ENCODE measurements around the gene DCAF5. TPM values are rescaled to one million over a fixed set of nuclear protein-coding genes. Genes with fewer than 3 reads are reported as not detected.

The DCAF5 gene
- total and polyA plus RNA-seq, 2 donors (not counting 1 experiment from before 2014, with no cell fraction given) = 62.2 to 65.5 TPM

GRCh38 chr14:69132513-69133181 lies 20.3 kb downstream of the DCAF5 start:
- Histone ChIP-seq H3K79me2 (ENCODE audit: control insufficient read depth, insufficient read depth, low read length) (peaks cover 76% of the 10 kb centered on the region), H2AFZ (ENCODE audit: insufficient read depth, low read depth, low read length, poor library complexity, severe bottlenecking) (no peak overlapping the region), H4K20me1 (ENCODE audit: control insufficient read depth, insufficient read depth, low read length, poor library complexity, severe bottlenecking) (peaks cover 38% of the 10 kb centered on the region), H3K9me3 (ENCODE audit: control extremely low read depth in 1 of 3, control insufficient read depth in 2 of 3, insufficient read depth in 1 of 3, low read length in 2 of 3) (no peaks in the 10 kb centered on the region), H3K9ac (ENCODE audit: low read length) (no peak overlapping the region), H3K4me3 (ENCODE audit: control extremely low read depth in 1 of 5, extremely low read depth in 1 of 5, insufficient read depth in 1 of 5, low read depth in 2 of 5, low read length in 4 of 5) (no peak overlapping the region), H3K4me1 (ENCODE audit: control insufficient read depth in 2 of 2, insufficient read depth in 2 of 2, low read length in 2 of 2) (no peaks in the 10 kb centered on the region), H3K36me3 (replicated peaks in 1 of 2; ENCODE audit: control extremely low read depth in 1 of 2, control insufficient read depth in 1 of 2, extremely low read depth in 1 of 2, insufficient read depth in 2 of 2, low read length in 1 of 2) (no peaks in the 10 kb centered on the region), H3K27ac (ENCODE audit: low read length in 2 of 2) (no peak overlapping the region), H3K4me2 (replicated peaks; ENCODE audit: low read depth, low read length, poor library complexity, severe bottlenecking) (no peak overlapping the region), H3K27me3 (replicated peaks in 1 of 4; ENCODE audit: control extremely low read depth in 1 of 4, control insufficient read depth in 3 of 4, insufficient read depth in 4 of 4, low read length in 3 of 4) (no peaks in the 10 kb centered on the region)
- POLR2A ChIA-PET = interaction anchor here (0.6 kb wide), 1 partner anchor 9 kb away, joined by 3 read pairs; no protein-coding TSS in a partner anchor
- DNase-seq = no peak
- ATAC-seq (ENCODE audit: low read depth) = no peak
- no CpG with 5 or more reads among the region's 4 CpGs for WGBS (ENCODE audit: insufficient coverage)
- H3K27me3 Mint-ChIP-seq = no peaks in the 10 kb centered on the region
- peaks cover 42% of the 10 kb centered on the region for H3K4me1 Mint-ChIP-seq
- CTCF ChIA-PET = interaction anchor here (0.8 to 2.3 kb wide), 5 partner anchors 10 to 147 kb away, joined by 3 to 10 read pairs (median 3); no protein-coding TSS in a partner anchor
- no peaks in the 10 kb centered on the region for H3K9me3 Mint-ChIP-seq (ENCODE audit: insufficient read depth)
- H3K4me3 Mint-ChIP-seq = no peak overlapping the region
- no peak for TF ChIP-seq EZH2 (IDR thresholded peaks at IDR 0.05; ENCODE audit: borderline replicate concordance, insufficient read depth, low read depth, low read length, poor library complexity, severe bottlenecking)
- no peak for TF ChIP-seq CTCF (IDR thresholded peaks at IDR 0.05)
- H3K27ac Mint-ChIP-seq = no peak overlapping the region
- intact Hi-C loops (cut with micrococcal nuclease) = no loop called here

GRCh38 chr14:69131176-69131575 lies 21.7 kb downstream of the DCAF5 start:
- H3K9me3 ChIP-seq (ENCODE audit: control extremely low read depth in 1 of 3, control insufficient read depth in 2 of 3, insufficient read depth in 1 of 3, low read length in 2 of 3) = no peaks in the 10 kb centered on the region
- Mint-ChIP-seq H3K9me3 (ENCODE audit: insufficient read depth) (no peaks in the 10 kb centered on the region), H3K4me3 (no peak overlapping the region), H3K27ac (no peak overlapping the region), H3K4me1 (peaks cover 51% of the 10 kb centered on the region), H3K27me3 (no peaks in the 10 kb centered on the region)
- H3K4me2 ChIP-seq (replicated peaks; ENCODE audit: low read depth, low read length, poor library complexity, severe bottlenecking) = no peak overlapping the region
- TF ChIP-seq EZH2 (IDR thresholded peaks at IDR 0.05; ENCODE audit: borderline replicate concordance, insufficient read depth, low read depth, low read length, poor library complexity, severe bottlenecking) (no peak), CTCF (IDR thresholded peaks at IDR 0.05) (no peak)
- no peak overlapping the region for H2AFZ ChIP-seq (ENCODE audit: insufficient read depth, low read depth, low read length, poor library complexity, severe bottlenecking)
- H3K27ac ChIP-seq (ENCODE audit: low read length in 2 of 2) = no peak overlapping the region
- WGBS (ENCODE audit: insufficient coverage) = no CpG with 5 or more reads among the region's 2 CpGs
- no peaks in the 10 kb centered on the region for H3K4me1 ChIP-seq (ENCODE audit: control insufficient read depth in 2 of 2, insufficient read depth in 2 of 2, low read length in 2 of 2)
- H4K20me1 ChIP-seq (ENCODE audit: control insufficient read depth, insufficient read depth, low read length, poor library complexity, severe bottlenecking) = peaks cover 50% of the 10 kb centered on the region
- H3K79me2 ChIP-seq (ENCODE audit: control insufficient read depth, insufficient read depth, low read length) = peaks cover 78% of the 10 kb centered on the region
- intact Hi-C loops (cut with micrococcal nuclease) = no loop called here
- H3K27me3 ChIP-seq (replicated peaks in 1 of 4; ENCODE audit: control extremely low read depth in 1 of 4, control insufficient read depth in 3 of 4, insufficient read depth in 4 of 4, low read length in 3 of 4) = no peaks in the 10 kb centered on the region
- no peak overlapping the region for H3K4me3 ChIP-seq (ENCODE audit: control extremely low read depth in 1 of 5, extremely low read depth in 1 of 5, insufficient read depth in 1 of 5, low read depth in 2 of 5, low read length in 4 of 5)
- ChIA-PET POLR2A (no interaction called here), CTCF (interaction anchor here (0.7 to 3.6 kb wide), 9 partner anchors 9 to 1232 kb away, joined by 3 to 20 read pairs (median 7); no protein-coding TSS in a partner anchor)
- H3K9ac ChIP-seq (ENCODE audit: low read length) = no peak overlapping the region
- DNase-seq (no peak), ATAC-seq (ENCODE audit: low read depth) (no peak)
- no peaks in the 10 kb centered on the region for H3K36me3 ChIP-seq (replicated peaks in 1 of 2; ENCODE audit: control extremely low read depth in 1 of 2, control insufficient read depth in 1 of 2, extremely low read depth in 1 of 2, insufficient read depth in 2 of 2, low read length in 1 of 2)

Data from B cell (primary cell).